Measurements from ENCODE around the gene SLX4IP.

Gene SLX4IP

DNA sequence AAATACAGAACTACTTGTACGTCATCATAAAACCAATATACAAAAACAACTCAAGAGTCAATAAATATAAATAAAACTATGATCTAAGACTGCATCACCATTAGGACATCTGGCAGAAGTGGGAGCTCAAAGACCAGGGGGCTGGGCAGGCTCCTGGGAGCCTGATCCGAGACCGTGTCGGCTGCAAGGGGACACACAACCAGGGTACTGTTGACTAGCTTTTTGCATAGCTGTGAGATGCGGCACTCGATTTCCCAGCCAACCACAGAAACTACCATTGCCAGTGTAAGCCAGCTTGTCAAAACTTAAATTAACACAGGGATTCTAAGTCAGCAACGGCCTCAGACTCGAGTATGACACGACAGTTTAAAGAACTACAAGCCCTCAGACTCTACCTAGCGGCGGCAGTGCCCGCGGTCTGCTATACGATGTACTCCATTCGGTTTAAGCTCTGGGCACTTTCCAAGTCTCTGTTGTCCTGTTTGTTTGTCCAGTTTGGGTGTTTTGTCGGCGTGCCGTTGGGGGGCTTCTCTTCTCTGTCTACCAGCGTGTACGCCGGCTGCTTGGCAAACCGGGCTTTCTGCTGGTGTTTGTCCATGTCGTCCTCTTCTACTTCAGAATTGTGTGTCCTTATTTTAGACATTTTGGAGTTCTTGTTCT lies 204.1 kb downstream of the SLX4IP start:
- DNase-seq, result no peak

DNA sequence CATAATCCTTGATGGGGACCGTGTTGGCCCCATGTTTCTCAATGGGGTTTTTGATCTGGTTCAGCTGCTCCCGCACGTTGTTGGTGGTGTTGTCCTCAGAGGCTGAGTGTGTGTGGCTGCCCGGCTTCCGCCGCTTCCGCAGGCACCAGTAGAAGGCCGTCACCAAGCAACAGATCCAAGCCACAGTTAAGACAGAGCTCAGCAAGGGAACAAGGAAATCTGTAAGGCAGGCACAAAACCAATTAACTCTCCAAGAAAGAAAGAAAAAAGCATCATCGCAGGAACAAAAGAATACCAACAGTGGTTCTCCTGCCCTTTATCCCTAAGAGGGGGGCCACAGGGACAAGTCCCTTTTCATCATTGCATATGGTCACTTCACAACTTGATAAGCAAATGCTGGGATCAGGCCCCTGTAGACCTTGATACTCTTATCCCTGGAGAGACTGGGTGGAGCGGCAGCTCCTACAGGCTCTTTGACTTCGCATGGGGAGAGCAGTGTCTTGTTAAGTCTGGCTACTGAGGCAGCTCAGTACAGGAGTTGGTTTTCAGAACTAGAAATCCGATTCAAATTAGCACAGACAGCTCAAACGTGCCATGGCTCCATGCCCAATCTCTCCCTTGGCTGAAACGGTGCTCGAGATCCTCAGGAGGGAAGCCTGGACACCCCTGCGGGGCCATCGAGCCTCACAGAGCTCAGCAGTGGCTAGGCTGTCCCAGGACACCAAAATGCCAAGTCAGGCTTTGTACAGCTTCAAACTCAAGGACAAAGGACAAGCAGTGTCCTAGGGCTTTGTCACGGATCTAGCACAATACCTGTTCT lies 204.8 kb downstream of the SLX4IP start:
- DNase-seq, result no peak

DNA sequence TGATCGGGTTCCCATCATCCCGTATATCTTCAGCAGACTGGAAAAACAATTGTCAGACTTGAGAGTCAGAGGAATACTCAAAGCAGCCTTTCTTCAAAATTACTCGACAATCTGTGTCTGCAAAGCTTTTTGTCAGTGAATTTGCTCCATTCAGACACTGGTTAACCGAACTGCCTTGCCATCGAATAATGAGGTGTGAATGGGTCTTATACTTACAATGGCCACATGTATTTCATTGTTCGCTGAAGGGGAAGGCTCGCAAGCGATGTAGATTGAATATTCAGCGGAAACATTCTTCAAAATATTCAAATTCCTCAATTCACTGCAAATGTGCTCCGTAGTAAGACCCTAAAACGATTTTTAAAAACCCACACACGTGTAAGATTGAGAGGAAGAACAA lies 205.8 kb downstream of the SLX4IP start:
- DNase-seq, result no peak

DNA sequence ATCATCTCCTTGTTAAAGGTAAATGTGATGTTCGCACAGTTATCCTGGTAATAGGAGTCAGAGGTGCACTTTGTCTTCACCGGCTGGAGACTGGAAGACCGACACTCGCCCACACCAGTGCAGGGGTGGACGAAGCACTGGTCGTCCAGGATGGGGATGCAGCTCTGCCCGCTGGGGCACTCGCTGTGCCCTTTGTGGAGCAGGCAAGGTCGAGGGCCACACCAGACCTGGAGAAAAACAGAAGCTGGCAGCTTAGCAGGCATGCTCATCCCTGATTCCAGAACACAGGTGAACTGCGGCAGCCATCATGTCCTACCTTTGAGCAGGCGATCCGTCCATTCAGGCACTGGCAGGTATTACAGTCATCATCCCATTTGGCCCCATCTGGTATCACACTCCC lies 206.4 kb downstream of the SLX4IP start:
- DNase-seq, result no peak

DNA sequence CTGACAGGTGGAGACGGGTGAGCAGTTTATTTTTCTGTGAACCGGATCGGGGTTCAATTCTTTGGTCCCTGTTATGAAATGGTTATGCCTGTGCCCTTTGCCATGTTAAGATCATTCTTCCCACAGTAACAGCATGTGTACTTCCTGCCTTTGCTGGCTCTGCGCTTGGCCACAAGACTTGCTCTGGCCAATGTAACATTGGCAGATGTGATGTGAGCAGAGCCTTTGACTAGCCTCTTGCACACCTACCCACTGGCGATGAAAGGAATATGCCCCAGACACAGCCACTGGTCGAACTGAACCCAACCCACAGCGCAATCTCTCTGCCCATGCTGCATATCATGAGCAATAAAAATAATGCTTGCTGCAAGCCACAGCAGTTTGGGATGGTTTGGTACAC lies 206.8 kb downstream of the SLX4IP start:
- no peak for DNase-seq

DNA sequence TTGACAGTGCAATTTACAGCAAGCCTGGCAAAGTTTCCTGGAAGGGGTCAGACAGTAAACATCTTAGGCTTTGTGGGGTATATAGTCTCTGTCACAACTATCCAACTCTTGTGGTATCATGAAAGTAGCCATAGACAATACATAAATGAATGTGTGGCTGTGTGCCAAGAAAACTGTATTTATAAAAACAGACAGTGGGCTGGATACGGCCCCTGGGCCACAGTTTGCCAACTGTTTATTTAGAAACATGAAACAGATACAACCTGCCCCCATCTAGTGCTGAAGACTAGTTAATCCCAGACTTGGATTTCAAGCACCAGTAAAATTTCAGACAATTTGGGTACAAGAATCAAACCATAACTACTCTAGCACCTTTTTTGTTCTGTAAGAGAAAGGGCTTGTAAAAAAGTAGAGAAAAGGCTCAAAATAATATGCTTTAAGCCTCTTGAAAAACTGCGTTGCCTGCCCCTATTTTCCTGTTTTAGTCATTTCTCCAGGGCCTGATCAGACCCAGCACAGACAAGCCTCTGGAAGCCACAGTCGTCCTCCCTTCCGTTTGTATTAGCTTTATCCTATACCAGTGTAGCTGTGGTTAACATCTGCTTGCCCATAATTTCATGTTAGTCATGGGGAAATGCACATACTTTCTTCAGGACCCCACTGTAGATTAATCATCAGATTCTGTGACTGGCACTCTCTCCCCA lies 207.9 kb downstream of the SLX4IP start:
- no peak for DNase-seq

DNA sequence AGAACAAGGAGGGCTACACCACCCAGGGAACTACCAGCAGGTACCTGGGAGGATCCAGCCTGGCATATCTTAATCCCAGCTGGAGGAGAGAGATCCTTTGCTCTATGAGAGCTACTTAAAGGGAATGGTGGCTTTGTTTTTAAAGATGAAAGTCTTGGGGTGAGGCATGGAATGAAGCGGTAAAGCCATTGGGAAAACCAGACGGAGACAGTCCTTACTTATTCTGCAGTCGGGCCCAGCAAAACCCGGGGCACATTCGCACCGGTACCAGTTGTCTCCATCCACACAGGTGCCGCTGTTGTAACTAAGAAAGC lies 208.4 kb downstream of the SLX4IP start:
- DNase-seq, result no peak

DNA sequence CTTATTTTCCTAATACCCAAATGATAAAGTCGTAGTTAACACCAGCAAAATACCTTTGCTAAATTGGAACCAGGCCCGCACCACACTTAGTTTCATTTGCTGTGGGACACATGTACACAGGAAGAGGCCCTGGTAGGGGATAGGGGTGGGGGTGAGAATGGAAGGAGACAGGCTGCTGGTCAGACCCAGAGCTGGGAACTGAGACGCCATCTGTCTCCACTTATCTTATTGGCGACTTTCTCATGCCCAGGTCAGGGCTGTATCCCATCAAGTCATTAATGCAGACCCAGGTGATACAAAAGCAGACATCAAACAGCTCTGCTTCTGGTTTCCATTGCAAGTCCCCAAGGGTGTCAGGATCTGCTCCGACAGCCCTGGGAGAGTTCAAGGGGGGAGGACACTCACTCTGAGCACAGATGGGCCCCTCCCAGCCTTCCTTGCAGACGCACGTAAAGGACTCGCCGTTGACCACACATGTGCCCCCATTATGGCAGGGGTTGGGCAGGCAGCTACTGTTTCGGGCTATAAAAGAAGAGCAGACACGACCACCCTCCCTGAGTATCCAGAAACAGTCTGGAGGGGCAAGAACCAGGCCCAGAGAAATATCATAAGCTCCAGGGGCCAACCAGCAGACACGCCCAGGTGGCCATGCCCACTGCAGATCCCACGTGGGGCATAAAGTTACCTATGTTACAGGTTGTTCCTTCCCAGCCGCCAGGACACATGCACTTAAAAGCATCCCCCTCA lies 209.5 kb downstream of the SLX4IP start:
- DNase-seq, result no peak

DNA sequence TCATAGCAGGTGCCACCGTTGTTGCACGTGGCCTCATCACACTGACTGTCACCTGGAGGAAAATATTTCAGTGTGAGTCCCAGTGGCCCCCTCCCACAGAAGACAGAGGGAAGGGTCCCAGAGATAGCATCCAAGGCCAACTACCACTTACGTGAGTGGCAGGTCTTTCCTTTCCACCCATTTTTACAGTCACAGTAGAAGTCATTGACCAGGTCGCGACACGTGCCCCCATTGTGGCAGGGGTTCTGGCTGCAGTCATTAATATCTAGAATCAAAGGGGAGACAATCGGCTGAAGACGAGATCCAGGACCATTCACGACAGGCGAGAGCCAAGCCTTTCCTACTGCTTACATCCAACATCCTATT lies 210.1 kb downstream of the SLX4IP start:
- no peak for DNase-seq

DNA sequence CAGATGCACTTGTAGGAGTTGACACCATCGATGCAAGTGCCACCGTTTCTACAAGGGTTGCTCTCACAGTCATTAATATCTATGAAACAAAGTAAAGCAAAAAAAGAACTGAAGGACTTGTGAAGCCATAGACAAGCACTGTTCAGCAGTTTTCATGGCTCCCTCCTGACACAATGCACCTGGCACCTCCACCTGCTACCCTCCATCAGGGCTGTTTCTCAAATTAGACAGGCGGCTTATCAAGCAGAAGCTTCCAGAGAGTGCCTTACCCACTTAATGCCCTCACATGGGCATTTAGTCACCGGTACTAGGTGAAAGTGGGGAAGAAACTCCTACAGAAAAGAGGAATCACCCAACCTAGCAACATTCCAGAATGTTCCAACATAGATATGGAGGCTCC lies 210.9 kb downstream of the SLX4IP start:
- DNase-seq, result no peak

DNA sequence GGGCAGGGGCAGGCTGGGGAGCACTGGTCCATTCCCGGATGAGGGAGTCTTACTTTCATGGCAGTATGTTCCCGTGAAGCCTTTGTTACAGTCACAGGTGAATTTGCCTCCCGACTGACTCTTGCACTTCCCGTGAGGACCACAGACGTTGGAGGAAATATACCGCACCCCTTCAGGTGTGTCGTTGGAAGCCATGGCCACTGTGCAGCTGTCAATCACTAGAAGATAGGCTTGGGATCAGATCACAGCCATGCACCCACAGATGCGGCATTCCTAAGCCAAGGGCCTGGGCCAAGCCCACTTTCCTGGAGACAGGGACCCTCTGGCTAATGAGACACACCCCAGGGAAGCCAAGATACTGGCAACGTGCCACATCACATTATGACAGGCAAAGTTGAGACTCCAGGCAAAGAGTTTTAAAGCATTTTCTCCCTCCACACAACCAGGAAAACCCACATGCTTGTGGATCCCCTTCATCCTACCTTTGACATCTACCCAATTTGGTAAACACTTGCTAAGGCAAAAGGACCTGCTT lies 211.8 kb downstream of the SLX4IP start:
- no peak for DNase-seq

DNA sequence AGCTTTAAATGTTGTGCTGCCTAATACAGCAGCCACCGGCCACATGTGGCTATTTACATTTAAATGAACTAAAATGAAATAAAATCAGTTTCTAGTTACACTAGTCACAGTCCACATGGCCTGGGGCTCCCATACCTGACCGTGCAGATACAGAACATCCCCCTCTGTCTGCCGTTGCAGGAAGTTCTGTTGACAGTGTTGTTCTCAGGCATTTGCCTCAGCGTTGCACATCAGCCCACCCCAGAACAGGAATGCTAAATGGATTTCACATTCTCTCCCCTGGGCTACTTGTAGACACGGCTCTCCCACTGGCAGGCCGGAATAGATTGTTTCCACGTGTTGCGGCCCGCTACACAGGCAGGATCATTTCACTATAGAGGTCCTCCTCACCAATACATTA lies 212.4 kb downstream of the SLX4IP start:
- DNase-seq, result no peak

DNA sequence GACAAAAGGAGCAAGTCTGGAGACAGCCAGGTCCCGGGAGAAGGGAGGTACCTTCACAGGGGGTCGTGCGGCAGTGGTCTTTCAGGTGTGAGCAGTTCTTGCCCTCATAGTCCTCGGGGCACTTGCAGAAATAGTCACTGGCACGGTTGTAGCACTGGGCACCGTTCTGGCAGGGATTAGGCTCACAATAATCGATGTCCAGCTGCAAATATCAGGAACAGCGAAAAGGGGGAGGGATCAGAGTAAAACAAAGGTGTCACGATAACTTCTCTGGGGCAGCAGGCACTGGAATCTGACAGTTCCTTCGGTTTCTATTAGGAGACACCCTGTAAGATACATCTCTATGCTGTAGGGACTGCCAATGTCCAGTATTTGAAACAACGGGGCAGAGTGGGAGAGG lies 212.8 kb downstream of the SLX4IP start:
- DNase-seq, result no peak

DNA sequence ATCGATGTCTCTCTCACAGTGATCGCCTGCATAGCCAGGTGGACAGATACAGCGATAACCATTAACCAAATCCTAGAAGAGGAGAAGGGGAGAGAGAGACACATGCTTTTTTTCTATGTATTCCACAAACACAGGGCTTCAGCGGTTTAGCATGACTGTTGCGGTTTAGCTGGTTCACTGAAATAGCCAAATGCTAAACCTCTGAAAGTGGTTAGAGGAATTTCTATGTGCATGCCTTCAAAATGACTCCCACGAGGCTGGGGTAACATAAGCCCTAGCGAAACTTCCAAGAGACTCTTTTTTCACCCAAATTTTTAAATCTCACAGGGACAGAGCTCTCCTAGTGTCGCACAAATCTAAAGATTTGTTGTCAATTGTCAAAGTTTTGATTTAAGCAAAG lies 213.5 kb downstream of the SLX4IP start:
- no peak for DNase-seq

DNA sequence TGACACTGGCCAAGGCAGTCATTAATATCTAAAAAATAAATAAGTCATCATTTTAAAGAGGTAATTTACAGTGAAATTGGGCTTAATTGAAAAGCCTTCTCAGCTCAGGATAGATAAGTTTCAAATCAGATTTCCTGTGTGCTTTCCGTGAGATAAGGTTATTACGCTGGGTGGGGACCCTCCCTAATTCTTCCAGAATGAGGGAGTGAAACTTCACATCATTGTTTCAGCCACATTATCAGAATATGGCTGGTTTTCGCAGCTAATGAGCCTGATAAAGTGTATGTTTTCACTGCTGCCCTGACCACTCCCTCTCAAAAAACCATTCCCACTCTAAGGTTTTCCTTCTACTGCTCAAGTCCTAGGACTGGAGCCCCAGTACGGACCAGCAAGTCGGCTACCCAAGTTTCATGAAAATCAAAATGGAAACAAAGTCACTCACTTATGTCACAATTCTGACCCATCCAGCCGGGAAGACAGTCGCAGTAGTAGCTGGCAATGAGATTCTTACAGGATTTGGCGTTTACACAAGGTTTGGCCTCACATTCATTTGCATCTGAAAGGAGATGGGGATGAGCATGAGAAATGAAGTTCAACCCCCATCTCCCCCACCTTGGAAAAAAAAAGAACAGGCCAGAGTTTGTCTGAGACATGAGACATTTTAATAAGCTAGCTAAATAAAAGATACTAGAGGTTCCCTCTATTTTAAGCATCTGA lies 214.1 kb downstream of the SLX4IP start:
- DNase-seq, result no peak

DNA sequence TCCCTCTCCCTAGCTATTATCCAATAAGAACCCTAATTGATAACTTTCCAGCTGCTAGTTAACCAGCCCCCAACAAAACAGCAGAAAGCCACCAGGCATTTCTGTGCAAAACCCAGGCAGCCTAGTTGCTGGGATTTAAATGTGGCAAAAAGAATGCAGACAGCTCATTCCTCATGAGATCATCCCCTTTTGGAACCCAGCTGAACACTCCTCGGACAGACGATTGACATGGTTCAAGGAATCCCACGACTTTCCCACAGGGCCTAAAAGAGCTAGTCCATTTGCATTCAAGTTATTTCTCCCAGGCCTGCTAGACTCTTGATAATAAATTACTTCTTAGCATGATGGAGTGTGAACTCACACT lies 214.7 kb downstream of the SLX4IP start:
- DNase-seq, result no peak

DNA sequence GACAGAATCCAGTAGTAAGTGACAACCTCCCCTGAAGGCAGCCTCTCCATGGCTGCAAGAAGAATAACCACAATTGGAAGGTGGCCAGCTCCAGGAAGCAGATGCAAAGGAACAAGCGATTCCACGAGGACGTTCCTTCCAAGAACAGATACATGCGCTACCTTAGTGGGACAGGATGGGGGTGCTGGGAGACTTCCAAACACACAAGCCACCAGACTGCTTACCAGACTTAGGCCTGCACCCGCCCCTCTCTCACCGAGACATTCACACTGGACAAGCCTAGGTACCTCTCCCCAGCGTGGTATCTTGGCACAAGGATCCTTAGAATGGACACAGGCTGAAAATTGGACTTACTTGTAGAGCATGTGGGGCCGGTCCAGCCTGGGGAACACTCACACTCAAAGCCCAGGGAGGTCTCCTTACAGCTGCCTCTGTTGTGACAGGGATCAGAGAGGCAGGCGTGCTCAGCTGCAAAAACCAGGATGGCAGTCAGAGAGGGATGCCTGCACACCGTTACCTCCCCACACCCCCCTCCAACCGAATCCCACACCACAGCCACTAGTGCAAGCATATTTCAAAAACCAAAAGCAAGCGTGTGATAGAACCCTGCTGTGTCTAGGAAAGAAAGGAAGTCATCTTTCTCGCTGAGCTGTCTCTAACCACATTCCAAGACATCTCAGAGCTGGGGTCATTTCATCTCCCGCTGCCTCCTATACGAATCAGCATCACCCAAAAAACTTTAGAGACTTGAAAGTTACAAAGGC lies 216.3 kb downstream of the SLX4IP start:
- DNase-seq, result peak; percentile 55

DNA sequence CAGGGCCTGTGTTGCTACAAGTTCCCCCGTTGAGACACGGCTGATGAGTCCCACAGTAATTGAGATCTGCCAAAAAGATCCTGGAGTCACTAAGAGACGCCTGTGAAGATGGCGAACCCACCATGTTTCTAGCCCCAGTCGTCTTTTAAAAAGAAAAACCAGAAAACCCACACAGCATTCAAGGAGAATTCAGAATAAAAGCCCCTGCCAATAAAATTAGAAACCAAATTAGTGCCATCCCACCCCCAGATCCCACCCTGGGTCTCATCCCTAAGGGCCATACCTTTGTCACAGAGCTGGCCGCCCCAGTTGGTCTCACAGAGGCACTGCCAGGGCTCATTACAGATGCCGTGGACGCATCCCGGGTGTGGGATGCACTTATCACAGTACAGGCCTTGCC lies 217.1 kb downstream of the SLX4IP start:
- DNase-seq, result no peak

DNA sequence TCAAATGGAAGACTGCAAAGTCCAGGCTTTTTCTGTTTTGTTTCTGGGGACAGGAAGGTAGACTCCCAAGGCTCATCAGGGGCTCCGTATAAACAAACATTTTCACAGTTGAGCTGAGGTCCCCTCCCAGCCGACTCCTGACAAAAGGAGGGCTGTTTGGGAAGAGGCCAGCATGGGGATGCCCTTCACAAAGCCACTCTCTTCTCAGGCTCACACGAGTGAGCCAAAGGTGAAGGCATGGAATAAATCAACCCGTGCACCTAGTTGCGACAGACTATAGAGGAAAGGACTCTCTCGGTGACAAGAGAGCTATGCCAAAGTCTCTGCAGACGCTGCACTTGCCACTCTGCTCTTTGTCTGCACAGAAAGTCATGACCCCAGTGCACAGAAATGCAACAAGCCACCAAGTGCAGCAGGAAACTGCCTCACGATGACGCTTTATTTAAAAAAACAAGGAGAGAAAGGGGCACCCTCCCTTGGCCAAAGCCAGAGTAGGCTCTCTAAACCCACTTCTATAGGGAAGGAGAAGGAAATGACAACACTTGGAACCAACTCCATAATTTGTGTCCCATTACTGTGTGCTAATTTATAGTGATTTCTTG lies 217.7 kb downstream of the SLX4IP start:
- peak; percentile 51 for DNase-seq

DNA sequence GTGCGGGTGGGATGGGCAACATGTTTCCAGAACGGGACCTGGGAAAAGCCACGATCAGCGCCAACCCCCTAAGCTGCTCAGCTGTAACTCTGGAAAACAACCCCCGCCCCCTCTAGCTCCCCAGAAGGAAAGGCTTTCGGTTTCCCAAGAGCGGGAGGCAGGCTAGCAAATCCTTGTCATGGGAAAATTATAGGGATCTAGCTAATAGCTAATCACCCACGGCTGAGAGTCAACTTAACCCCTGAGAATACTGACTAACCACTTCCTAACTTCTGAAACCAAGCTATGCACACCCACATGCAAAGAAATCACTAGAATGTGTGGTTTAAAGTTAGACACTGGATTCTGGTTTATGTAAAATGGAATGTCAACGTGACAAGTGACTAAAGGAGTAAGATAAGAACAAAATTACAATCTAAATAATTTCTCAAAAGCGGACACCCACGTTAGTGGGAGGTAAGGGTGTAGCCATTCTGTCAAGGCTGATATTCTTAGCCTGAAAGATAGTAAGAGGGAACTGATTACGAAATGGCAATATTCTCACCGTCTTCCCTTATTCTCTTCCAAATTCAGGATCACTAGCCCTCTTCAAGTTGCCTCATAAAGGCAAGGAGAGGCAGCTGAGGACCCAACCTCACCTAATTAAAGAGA lies 218.6 kb downstream of the SLX4IP start:
- peak; percentile 65 for DNase-seq

DNA sequence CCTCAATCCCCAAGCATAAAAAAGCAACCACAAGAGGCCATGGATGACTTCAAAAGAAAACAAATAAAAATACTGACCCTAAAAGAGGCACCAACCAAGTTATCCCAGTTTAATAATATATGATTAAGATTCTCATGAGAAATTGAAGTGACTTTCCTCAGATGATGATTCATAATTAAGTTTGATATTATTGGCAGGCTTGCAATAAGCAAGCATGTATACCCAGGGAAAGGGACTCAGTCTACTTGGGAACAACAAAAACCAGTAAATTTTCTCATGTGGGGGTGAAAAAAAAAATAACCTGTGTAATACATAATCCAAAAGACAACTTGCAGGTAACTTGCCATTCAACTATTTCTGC lies 219.1 kb downstream of the SLX4IP start:
- DNase-seq, result no peak
